H9 (cell line): ENCODE data around the gene UPF3B. TPM values are rescaled to one million over a fixed set of nuclear protein-coding genes. Genes with fewer than 3 reads are reported as not detected.

Experiments
- DNase-seq: peaks from one replicate; pipeline ENCODE4 v3.0.0-alpha.2; 2017
- H2AFZ ChIP-seq: one replicate; pipeline ENCODE4 v1.6.1; 2013; ENCODE audit warnings: mild to moderate bottlenecking, low read length, control low read depth, moderate library complexity
- H2AK5ac ChIP-seq: 2 replicates; pipeline ENCODE4 v1.6.1; 2013; ENCODE audit warnings: low read length, control low read depth, mixed read lengths; ENCODE audit not compliant: insufficient read length
- H2BK120ac ChIP-seq: one replicate; pipeline ENCODE4 v1.6.1; 2013; ENCODE audit warnings: low read depth, mild to moderate bottlenecking, low read length, control low read depth, inconsistent platforms; ENCODE audit not compliant: poor library complexity, severe bottlenecking
- H2BK12ac ChIP-seq: 2 replicates; pipeline ENCODE4 v1.6.1; 2013; ENCODE audit warnings: low read length, control low read depth, mixed read lengths, low read depth; ENCODE audit not compliant: insufficient read length
- H2BK15ac ChIP-seq: 2 replicates; pipeline ENCODE4 v1.6.1; 2013; ENCODE audit warnings: low read depth, low read length, control low read depth
- H2BK20ac ChIP-seq: one replicate; pipeline ENCODE4 v1.6.1; 2013; ENCODE audit warnings: low read depth, mild to moderate bottlenecking, low read length, control low read depth, inconsistent platforms; ENCODE audit not compliant: poor library complexity, severe bottlenecking
- H2BK5ac ChIP-seq: 2 replicates; pipeline ENCODE4 v1.6.1; 2013; ENCODE audit warnings: low read length, control low read depth, mixed read lengths; ENCODE audit not compliant: insufficient read length
- H3K14ac ChIP-seq: 2 replicates; pipeline ENCODE4 v1.6.1; 2013; ENCODE audit warnings: low read length, control low read depth; ENCODE audit not compliant: insufficient read depth
- H3K18ac ChIP-seq: 2 replicates; pipeline ENCODE4 v1.6.1; 2013; ENCODE audit warnings: low read depth, mild to moderate bottlenecking, mixed read lengths, low read length, control low read depth; ENCODE audit not compliant: insufficient read length
- H3K23ac ChIP-seq: 2 replicates; pipeline ENCODE4 v1.6.1; 2013; ENCODE audit warnings: low read length, control low read depth, mixed read lengths, low read depth; ENCODE audit not compliant: insufficient read length
- H3K23me2 ChIP-seq: 2 replicates; pipeline ENCODE4 v1.6.1; 2013; ENCODE audit warnings: low read depth, mild to moderate bottlenecking, mixed read lengths, low read length, control low read depth; ENCODE audit not compliant: insufficient read length, poor library complexity, severe bottlenecking
- H3K27ac ChIP-seq: 2 replicates; pipeline ENCODE4 v1.5.1; 2013; ENCODE audit warnings: low read length, control low read depth, mixed read lengths, low read depth; ENCODE audit not compliant: insufficient read length
- H3K27me3 ChIP-seq: 2 replicates; pipeline ENCODE4 v1.6.1; 2013; ENCODE audit warnings: low read length, control low read depth, inconsistent platforms; ENCODE audit not compliant: insufficient read depth
- H3K4ac ChIP-seq: 2 replicates; pipeline ENCODE4 v1.6.1; 2013; ENCODE audit warnings: low read depth, mild to moderate bottlenecking, control low read depth, inconsistent platforms, low read length, moderate library complexity
- H3K4me1 ChIP-seq: 2 replicates; pipeline ENCODE4 v1.6.1; 2013; ENCODE audit warnings: low read length, control low read depth, inconsistent platforms; ENCODE audit not compliant: insufficient read depth
- H3K4me2 ChIP-seq: 2 replicates; pipeline ENCODE4 v1.6.1; 2013; ENCODE audit warnings: low read length, control low read depth, mixed read lengths; ENCODE audit not compliant: insufficient read length, insufficient read depth
- H3K56ac ChIP-seq: 2 replicates; pipeline ENCODE4 v1.6.1; 2013; ENCODE audit warnings: low read depth, mild to moderate bottlenecking, mixed read lengths, low read length, control low read depth; ENCODE audit not compliant: insufficient read length
- H3K79me1 ChIP-seq: 2 replicates; pipeline ENCODE4 v1.6.1; 2013; ENCODE audit warnings: low read depth, mild to moderate bottlenecking, moderate library complexity, low read length, control low read depth, inconsistent platforms; ENCODE audit not compliant: insufficient read depth, poor library complexity, severe bottlenecking
- H3K79me2 ChIP-seq: 2 replicates; pipeline ENCODE4 v1.6.1; 2013; ENCODE audit warnings: low read length, control low read depth, inconsistent platforms; ENCODE audit not compliant: insufficient read depth
- H3K9ac ChIP-seq: 2 replicates; pipeline ENCODE4 v1.6.1; 2013; ENCODE audit warnings: low read length, control low read depth, mixed read lengths; ENCODE audit not compliant: insufficient read length; ENCODE audit errors: extremely low read depth
- H3K9me3 ChIP-seq: one replicate; pipeline ENCODE4 v1.6.1; 2013; ENCODE audit warnings: low read depth, low read length, inconsistent platforms; ENCODE audit not compliant: control insufficient read depth
- H3T11ph ChIP-seq: one replicate; pipeline ENCODE4 v1.6.1; 2013; ENCODE audit warnings: mild to moderate bottlenecking, low read length, control low read depth, inconsistent platforms
- H4K20me1 ChIP-seq: one replicate; pipeline ENCODE4 v1.6.1; 2013; ENCODE audit not compliant: control insufficient read depth, insufficient read length, insufficient read depth
- H4K5ac ChIP-seq: 2 replicates; pipeline ENCODE4 v1.6.1; 2013; ENCODE audit warnings: low read depth, mild to moderate bottlenecking, mixed read lengths, low read length, control low read depth; ENCODE audit not compliant: insufficient read length
- H4K8ac ChIP-seq: replicated peaks from 2 replicates; pipeline ENCODE4 v1.6.1; 2013; ENCODE audit warnings: low read length, control low read depth, mixed read lengths, low read depth; ENCODE audit not compliant: insufficient read length
- H4K91ac ChIP-seq: 2 replicates; pipeline ENCODE4 v1.6.1; 2013; ENCODE audit warnings: low read depth, mild to moderate bottlenecking, moderate library complexity, mixed read lengths, low read length, control low read depth; ENCODE audit not compliant: insufficient read length
- H3K27ac Mint-ChIP-seq, 3 experiments: 2 replicates in 2 of 3; 3 replicates in 1 of 3; pipeline ENCODE4 v1.8.0; 2020 to 2021; ENCODE audit warnings: mixed read lengths in 3 of 3, mild to moderate bottlenecking in 1 of 3, moderate library complexity in 1 of 3
- H3K27me3 Mint-ChIP-seq: 2 replicates; pipeline ENCODE4 v1.8.0; 2021; ENCODE audit warnings: low read depth, mild to moderate bottlenecking, moderate library complexity, mixed read lengths
- H3K36me3 Mint-ChIP-seq, 3 experiments: 2 replicates in 2 of 3; 3 replicates in 1 of 3; pipeline ENCODE4 v1.8.0; 2020 to 2021; ENCODE audit warnings: low read depth in 3 of 3, mixed read lengths in 3 of 3; ENCODE audit not compliant: insufficient read depth in 1 of 3
- H3K4me1 Mint-ChIP-seq, 2 experiments: 2 replicates each; pipeline ENCODE4 v1.8.0; 2020; ENCODE audit warnings: mixed read lengths in 2 of 2
- H3K4me3 Mint-ChIP-seq, 2 experiments: 2 replicates in 1 of 2; 3 replicates in 1 of 2; pipeline ENCODE4 v1.8.0; 2020 to 2021; ENCODE audit warnings: mild to moderate bottlenecking in 2 of 2, mixed read lengths in 2 of 2, moderate library complexity in 1 of 2
- H3K9me3 Mint-ChIP-seq, 2 experiments: 2 replicates in 1 of 2; 3 replicates in 1 of 2; pipeline ENCODE4 v1.8.0; 2020; ENCODE audit warnings: mild to moderate bottlenecking in 2 of 2, mixed read lengths in 2 of 2, moderate library complexity in 1 of 2
- CTCF ChIP-seq: fragments of 200-600 bp; sonication (generic); conservative IDR thresholded peaks from 3 replicates; pipeline ENCODE4 v1.8.0; 2021; ENCODE audit warnings: antibody characterized with exemption, mild to moderate bottlenecking
- WGBS: extraction: QIAGEN DNeasy Blood & Tissue Kit; methylation state at CpG from one replicate; pipeline ENCODE4 v1.1.7; 2013; ENCODE audit warnings: missing lambda C conversion rate, low lambda C conversion rate, mixed read lengths; ENCODE audit not compliant: insufficient read length; ENCODE audit errors: extremely low coverage; 5-methylcytosine and 5-hydroxymethylcytosine counted together
- total RNA-seq: library from RNA; stranded (reverse); gene quantifications from 2 replicates; pipeline ENCODE4 v1.2.1, GENCODE V29; 2021

UPF3B gene
- total RNA-seq, 1 experiment from 2014 or later, result 31.5 TPM

DNA sequence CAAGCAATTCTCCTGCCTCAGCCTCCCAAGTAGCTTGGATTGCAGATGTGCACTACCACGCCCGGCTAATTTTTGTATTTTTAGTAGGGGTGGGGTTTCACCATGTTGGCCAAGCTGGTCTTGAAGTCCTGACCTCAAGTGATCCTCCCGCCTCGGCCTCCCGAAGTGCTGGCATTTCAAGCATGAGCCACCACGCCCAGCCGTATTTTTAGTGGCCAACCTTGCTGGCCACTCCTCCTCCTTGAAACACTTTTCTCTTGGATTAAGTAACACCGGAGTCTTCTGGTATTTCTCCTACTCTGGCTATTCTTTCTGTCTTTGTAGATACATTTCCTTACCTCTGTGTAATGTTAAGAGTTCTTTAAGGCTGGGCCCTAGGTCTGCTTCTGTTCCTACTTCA is 50.2 kb downstream of the UPF3B start:
- no peak overlapping the region for H3T11ph ChIP-seq
- no peaks in the 10 kb centered on the region for H3K79me2 ChIP-seq
- no peak overlapping the region for H2BK120ac ChIP-seq
- Mint-ChIP-seq H3K36me3 (peaks cover 0 to 3% (median 3%) of the 10 kb centered on the region in 3 experiments; a peak in 5 of 7 replicates), H3K27ac (no peak overlapping the region; a peak in 1 of 7 replicates), H3K9me3 (peaks cover 56 to 71% of the 10 kb centered on the region in 2 experiments), H3K4me1 (no peaks in the 10 kb centered on the region), H3K27me3 (no peaks in the 10 kb centered on the region; the same call in 1 of the 2 replicates), H3K4me3 (no peak overlapping the region)
- H4K91ac ChIP-seq, result no peak overlapping the region
- no peak overlapping the region for H2AFZ ChIP-seq
- no peak overlapping the region for H2BK5ac ChIP-seq
- peaks cover 10% of the 10 kb centered on the region for H3K9me3 ChIP-seq
- H3K18ac ChIP-seq, result no peak overlapping the region
- no peak overlapping the region for H3K27ac ChIP-seq
- no peak for TF ChIP-seq CTCF
- no peaks in the 10 kb centered on the region for H3K23me2 ChIP-seq
- no peaks in the 10 kb centered on the region for H4K20me1 ChIP-seq
- no peak overlapping the region for H3K56ac ChIP-seq
- no peak overlapping the region for H2BK12ac ChIP-seq
- H2BK20ac ChIP-seq, result no peak overlapping the region
- H3K79me1 ChIP-seq, result no peaks in the 10 kb centered on the region
- no peak overlapping the region for H4K8ac ChIP-seq
- no peak overlapping the region for H2AK5ac ChIP-seq
- no peak for DNase-seq
- no peak overlapping the region for H3K14ac ChIP-seq
- H3K4me1 ChIP-seq, result no peaks in the 10 kb centered on the region
- H3K27me3 ChIP-seq, result no peaks in the 10 kb centered on the region
- H4K5ac ChIP-seq, result no peak overlapping the region
- no peak overlapping the region for H3K23ac ChIP-seq
- no peak overlapping the region for H3K4ac ChIP-seq
- no peak overlapping the region for H3K4me2 ChIP-seq
- H3K9ac ChIP-seq, result no peak overlapping the region
- no peak overlapping the region for H2BK15ac ChIP-seq
- no CpG with 5 or more reads among the region's 8 CpGs for WGBS
